GM19468 (cell line): ENCODE measurements around the gene ITM2C.

ENCODE experiments used
- ATAC-seq: cut with Tn5 transposase; IDR thresholded peaks from one replicate; pipeline ENCODE4 v1.9.1; 2021; ENCODE audit warnings: mild to moderate bottlenecking, moderate library complexity, moderate number of reproducible peaks; ENCODE audit not compliant: unreplicated experiment; ENCODE audit errors: extremely low read depth

The ITM2C gene

GRCh38 chr2:230904856-230905447 is 40.2 kb downstream of the ITM2C start:
- ATAC-seq = no peak

GRCh38 chr2:230905448-230906421 is 41.0 kb downstream of the ITM2C start:
- no peak for ATAC-seq

DNA sequence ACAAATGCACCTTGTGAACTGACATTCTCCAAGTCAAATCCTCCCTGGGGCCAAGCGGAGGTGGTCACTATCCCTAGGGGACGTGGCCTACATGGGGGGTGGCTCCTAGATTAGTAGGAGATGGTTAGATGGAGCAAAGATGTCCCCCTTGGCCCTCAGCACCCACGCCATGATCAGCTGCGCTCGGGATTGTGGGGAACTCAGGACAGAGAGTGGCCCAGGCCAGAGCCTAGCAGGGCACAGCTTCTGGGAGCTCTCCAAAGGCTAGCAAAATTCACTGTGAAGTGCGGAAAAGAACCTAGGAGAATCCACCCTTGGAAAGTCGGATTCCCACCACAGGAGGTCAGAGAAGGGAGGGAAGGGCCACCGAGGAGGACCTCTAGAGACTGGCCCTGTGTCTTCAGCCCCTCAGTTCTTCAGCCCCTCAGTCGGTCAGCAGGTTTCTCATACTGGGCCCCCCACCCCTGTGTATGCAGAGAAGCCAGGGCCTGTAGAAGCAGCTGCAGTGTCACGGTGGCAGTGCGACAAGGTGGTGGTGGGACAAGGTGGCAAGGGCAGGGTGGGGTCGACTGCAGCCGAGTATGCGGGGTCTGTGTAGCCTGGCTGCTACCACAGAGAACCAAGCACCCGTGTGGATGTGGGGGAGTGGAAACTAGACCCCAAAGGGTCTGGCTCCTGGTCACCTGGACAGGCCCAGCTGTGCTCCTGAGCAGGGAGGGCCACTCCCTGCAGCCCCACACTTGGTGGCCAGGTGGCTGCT is 41.9 kb downstream of the ITM2C start:
- no peak for ATAC-seq

GRCh38 chr2:230907361-230908091 is 42.8 kb downstream of the ITM2C start:
- ATAC-seq = no peak

- no peak for ATAC-seq
Observed at GRCh38 chr2:230908092-230908594, 43.4 kb downstream of the ITM2C start.

DNA sequence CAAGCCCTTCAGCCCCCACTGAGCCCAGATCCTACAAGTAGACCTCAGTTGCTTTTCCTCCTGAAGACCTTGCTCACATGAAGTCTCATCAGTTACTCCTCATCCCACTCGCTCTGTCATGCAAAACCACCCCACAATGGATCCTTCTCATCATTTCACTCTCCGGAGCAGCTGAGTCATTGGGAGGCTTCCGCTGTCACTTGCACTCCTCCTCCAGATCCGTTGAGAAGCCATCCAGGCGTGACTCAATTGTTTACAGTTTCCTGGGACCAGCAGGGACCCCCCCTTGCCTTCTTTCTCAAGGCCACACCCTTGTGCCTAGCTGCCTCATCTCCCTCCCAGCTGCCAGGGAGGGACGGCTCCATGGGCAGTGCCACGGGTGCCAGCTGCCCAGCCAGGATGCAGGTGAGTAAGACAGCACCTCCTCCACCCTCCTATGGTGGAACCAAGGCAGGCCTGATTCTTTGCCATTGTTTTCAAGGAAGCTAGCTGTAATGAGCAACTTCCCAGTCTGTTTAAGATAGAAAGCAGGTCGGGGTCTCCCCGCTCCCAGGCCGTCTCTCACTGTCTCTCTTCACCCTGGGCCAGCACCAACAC is 44.0 kb downstream of the ITM2C start:
- ATAC-seq = no peak

- no peak for ATAC-seq
Observed at GRCh38 chr2:230909841-230910545, 45.3 kb downstream of the ITM2C start.

DNA sequence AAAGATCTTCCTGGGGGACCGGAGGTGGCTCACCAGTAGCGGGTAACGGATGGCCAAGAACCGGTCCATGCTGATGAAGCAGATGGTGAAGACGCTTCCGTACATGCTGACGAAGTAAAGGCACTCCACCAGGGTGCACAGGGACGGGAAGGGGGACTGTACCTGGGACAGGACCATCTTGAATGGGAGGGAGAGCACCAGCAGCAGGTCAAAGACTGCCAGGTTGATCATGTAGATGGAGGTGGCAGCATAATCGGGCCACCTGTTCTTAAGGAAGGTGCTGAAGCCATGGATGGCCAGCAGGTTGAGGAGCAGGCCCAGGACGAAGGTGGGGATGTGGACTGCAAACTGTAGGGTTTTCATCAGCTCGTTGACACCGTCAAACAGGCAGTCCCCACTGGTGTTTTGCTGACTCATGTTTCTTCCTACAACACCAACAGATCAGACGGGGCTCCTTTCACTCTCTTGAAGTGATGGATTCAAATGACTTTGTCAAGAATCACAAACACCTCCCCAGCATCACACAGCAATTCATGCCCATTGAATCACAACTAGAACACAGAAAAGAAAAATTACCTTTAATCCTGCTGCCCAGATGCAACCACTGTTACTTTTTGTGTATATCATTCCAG is 45.9 kb downstream of the ITM2C start:
- ATAC-seq = no peak

DNA sequence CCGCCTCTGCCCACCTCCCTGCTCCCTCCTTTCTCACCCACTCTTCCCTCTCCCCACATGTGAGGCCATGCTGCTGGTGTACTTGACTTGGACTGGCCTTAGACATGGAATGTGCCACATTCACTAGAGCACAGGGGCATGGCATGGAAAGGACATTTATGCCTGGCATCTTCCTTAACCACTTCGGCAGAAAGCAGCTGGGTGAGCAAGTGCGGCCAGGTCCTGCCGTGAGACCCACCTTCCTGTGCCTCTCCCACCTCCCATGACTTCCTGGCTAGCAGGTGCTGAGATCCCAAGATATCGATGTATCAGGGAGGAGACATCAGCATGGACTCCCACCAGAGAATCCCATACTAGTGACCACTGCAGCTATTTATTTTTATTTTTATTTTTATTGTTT is 47.3 kb downstream of the ITM2C start:
- no peak for ATAC-seq

GRCh38 chr2:230912724-230913123 is 48.0 kb downstream of the ITM2C start:
- ATAC-seq = no peak

DNA sequence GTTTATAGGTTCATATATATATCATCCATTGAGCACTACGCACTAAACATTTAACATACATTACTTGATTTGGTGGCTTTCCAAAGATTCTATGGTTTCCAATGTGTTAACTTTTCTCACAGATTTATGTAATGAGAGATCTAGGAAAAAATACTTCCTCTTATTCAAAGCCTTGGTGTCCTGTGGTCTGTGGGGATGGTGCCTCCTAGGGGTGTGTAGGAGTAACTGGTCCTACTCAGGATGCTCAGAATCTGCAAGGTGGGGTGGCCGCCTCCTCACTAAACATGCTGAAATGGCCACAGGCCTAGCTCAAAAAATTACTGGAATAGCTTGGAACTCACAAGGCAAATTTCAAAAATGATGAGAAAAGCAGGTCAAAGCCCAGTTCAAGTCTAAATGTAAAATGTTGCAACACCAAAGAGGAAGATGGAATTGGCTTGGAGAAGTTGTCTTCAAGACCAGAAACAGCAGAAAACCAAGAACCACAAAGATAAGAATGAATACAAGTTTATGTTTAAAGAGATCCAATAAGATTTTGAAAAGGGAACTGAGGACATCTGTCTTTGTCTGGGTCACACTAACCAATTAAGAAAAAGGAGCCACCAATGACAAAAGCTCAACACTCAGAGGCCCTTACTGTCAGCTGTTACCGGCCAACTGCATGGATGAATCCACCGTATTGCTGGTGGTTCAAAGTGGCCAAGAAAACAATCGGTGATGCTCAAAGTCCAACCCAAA is 48.8 kb downstream of the ITM2C start:
- ATAC-seq = no peak

DNA sequence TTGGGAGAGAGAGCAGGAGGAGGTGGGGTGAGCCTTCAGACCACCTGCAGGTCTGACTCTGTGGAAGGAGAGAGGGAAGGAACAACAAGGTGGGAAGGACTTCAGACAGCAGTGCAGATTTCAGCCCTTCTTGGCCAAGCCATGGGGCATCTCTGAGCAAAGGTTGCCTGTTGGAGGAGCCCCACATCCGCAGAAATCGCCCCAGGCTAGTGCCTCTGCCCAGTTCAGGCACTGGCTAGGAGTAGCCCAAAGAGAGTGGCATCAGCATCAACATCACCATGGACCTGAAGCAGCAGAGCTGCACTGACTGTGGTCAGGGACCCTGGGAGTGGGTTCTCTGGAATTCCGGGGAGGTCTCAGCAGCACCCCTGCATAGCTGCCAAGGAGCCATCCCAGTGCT is 50.1 kb downstream of the ITM2C start:
- no peak for ATAC-seq

GRCh38 chr2:230915319-230915718 is 50.6 kb downstream of the ITM2C start:
- ATAC-seq = no peak

DNA sequence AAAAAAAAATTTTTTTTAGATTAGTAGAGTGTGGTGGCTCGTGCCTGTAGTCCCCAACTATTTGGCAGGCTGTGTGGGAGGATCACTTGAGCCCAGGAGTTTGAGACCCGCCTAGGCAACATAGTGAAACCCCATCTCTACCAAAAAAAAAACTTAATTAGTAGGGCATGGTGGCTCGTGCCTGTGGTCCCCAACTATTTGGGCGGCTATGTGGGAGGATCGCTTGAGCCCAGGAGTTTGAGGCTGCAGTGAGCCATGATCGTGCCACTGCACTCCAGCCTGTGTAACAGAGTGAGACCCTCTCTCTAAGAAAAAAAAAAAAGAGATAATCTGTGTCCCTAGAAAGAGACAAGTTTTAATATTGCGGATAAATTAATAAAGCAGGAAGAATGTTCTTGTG is 51.5 kb downstream of the ITM2C start:
- ATAC-seq = no peak

GRCh38 chr2:230919240-230919639 is 54.5 kb downstream of the ITM2C start:
- ATAC-seq = no peak

DNA sequence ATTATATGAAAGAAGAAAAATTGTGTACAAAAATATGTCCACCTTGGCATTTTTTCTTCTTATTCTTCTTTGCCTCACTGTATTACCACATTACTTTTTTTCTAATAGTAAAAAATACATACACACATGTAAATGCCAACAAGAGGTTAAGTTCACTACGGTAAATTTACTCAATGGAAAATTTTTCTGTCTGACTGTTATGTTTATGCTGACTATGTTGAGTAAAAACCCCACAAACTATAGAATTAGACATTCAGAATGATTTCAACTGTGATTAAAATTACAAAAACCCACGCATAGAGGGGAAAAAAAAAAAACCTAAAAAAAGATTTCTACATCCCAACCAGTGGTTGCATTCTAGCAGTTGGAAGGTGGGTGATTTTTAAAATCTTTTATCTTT is 54.9 kb downstream of the ITM2C start:
- ATAC-seq = no peak

DNA sequence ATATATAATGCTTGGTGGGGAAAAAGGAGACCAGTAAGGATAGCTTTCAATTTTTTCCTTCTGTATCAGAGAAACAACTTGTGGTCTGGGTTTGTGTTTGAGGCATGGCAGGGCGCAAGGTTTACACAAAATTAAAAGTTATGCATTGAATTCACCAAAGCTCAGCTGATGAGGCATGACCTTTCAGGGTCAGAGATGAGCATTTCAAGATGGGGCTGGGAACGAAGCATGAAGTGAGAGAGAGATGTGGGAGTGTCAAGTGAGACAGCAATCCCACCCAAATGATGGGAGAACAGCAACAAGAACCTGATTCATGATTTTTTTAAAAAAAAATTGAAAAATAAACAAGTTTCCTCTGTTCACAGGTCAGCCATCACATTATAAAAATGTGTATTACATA is 55.4 kb downstream of the ITM2C start:
- no peak for ATAC-seq
